NOMO-1 treated with DMSO at 0.1 percent for 48 hours (cell line): Measurements from ENCODE around the gene BCHE.
"Not testable (repeated sequence)": the region's sequence is repeated elsewhere in the genome, so short reads cannot be mapped to it uniquely, and the experiment has no call there.

Experiments used
- DNase-seq: peaks from one replicate; lab custom pipeline; 2025; ENCODE audit not compliant: unreplicated experiment; lab: John Stamatoyannopoulos, UW

BCHE gene

DNA sequence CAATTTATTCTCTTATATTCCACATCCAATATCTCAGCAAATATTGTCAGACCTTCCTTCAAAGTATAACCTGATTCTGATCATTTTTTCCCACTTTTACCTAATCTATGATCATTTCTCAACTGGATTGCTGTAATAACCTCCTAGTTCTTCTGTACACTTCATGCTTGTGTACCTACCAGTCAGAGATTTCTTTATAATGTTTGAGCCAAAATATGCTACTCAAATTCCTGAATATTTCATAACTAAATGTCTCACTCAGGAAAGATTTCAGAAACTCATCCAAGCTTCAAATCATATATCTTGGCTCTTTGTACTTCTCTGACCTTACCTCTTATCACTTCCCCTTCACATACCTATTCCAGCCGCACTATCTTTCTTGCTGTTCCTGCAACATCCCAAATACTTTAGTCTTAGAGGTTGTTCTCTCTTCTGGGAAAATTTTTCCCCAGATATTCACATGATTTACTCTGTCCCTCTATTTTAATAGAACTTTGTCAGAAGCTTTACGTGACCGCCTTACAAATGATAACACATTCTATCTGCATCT, 20.0 kb downstream of the BCHE start:
- DNase-seq = no peak

DNA sequence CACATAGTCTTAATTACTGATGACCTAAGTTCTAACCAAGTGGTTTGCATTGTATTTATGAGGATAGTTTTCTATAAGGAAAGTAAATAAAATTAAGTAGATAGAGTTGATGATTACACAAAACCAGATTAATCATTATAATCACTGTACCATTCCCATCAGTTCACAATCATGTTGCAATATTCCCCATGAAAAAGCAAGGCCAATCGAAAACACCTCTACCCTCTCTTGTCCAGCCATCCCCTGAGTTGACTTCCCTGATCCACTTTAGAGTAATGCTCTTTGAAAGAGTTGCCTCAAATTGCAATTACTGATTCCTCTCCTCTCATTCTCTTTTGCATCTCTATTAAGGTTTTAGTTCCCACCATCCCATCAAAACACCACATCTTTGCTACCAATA, 21.0 kb downstream of the BCHE start:
- DNase-seq = no peak

DNA sequence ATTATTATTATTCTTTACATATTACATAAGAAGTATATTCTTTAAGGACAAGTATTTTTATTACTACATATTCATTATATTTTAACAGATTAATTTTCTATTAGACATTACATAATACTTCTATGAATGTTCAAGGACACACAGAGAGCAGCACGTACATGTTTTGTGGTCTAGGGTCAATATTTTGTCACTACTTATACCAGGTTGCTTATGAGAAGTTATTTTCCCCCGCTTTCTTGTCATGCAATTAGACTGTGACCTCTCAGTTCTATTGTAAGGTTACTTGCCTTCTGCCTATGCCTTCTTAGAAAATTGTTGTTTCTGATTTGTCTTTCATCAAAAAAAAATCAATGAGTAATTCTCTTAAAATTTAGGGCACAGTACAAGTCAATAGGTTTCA, 21.5 kb downstream of the BCHE start:
- DNase-seq = no peak

DNA sequence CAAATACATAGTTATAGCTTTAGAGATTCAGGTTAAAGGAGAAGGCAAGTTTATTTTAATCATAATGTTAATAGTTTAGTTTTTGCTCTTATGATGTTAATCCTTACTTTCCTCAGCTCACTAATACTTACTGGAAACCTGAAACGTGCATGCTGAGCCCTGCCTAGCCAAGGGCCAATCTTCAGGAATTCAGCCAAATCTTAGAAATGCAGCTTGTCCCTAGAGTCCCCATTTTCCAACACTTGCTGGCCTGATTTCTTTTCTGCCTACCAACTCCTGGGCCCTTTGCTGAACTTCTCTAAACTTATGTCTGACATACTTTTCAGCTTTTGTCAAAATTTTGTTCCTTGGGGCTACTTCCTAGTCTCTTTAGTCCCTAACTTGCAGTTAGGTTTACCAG, 22.8 kb downstream of the BCHE start:
- DNase-seq = no peak

DNA sequence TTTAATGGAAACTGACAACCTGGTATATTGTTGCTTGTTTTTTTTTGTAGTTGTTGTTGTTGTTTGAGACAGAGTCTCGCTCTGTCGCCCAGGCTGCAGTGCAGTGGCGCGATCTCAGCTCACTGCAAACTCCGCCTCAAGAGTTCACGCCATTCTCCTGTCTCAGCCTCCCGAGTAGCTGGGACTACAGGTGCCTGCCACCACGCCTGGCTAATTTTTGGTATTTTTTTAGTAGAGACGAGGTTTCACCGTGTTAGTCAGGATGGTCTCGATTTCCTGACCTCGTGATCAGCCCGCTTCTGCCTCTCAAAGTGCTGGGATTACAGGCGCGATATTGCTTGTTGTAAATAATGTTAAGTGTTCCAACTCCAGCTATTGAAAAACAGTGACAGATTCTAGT, 29.3 kb downstream of the BCHE start:
- not testable (repeated sequence) for DNase-seq

DNA sequence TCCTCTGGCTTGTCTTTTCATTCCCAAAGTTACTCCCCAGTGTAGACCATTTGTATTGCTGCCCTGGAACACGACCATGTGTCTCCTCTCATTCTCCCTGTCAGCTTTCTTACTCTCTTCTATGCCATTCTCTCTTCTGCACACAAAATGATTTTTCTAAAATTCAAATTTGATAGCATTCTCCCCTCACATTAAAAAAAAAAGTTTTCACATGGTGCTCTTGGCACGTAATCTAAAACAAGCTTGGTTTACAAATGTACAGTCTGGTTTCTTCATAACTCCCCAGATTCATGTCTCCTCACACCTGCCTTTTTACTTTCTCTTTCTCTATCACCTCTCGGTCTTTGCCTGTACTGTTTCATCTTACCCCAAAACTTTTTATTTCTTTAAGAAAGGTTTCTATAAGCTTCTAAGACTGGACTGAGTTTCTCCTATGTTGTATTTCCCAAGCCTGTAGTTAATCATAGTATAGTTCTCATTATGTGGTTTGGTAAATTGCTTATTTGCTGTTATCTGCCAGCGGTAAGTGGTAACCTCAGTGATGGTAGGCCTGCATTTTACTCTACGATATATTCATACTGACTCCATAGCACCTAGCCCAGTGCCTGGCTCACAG, 31.2 kb downstream of the BCHE start:
- DNase-seq = peak; percentile 16

DNA sequence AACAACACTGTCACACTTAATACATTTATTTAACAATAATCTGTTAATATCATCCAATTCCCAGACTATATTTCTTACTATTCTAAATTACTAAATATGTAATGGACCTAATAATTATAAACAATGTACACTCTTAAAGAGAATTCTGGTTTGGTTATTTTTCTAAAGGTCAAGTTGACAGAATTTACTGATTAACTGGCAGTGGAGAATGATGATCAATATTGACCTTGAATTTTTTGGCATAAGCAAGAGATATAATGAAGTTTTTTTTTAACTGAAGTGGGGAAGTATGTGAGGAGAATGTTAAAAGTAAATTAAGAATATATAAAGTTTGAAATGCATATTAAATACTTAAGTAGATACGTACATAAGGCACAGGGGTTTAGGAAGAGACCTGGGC, 33.8 kb downstream of the BCHE start:
- DNase-seq = no peak

DNA sequence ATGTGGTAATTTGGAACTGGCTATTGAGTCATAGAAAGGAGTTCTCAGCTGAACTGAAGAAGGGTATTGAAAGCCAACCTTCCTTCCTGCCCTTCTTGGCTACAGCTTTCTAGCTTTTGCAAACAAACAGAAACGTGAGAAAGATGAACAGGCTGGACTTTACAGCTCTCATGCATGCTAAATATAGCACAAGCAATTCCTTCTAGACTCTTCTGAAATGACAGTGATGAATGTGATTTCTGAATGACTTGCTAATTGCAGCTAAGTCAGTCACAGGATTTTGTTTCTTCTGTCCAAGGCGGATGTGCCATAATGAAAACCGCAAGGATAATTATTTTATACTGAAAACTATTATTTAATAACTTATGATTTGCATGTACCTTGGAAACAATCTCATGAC, 36.3 kb downstream of the BCHE start:
- no peak for DNase-seq

DNA sequence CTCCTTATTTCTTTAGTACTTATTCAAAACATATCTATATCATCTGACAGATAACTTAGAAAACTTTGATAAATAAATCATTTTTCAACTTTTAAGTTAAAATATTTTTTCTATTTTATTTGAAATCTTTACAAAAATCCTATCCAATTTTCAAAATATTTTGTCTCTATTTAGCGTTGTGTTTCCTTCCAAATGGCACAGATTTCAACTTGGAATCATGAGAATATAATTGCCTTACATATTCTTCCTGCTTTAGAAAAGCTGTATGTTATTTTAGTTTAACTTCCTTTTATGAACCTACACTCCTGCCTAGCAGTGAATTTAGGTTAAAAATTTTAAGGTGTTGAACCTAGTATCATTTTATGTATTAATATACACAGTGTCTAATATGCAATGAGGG, 38.2 kb downstream of the BCHE start:
- DNase-seq = no peak

DNA sequence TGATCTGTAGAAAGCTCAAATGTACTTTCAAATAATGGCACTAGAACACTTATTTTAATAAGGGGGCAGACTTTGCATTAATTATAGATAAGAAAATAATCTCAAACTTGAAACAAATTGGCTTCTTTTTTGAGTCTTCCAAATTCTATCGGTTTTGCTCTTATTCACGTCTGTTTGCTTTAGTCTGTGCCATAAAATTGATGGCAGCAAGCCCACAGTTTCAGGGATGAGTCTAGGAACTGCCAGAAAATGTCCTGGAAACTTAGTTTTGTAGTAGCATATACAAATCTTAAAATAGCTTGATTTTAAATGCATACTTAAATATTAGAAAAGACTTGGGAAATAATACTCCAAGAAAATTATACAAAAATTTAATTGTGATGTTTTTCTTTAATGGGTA, 39.7 kb downstream of the BCHE start:
- no peak for DNase-seq

DNA sequence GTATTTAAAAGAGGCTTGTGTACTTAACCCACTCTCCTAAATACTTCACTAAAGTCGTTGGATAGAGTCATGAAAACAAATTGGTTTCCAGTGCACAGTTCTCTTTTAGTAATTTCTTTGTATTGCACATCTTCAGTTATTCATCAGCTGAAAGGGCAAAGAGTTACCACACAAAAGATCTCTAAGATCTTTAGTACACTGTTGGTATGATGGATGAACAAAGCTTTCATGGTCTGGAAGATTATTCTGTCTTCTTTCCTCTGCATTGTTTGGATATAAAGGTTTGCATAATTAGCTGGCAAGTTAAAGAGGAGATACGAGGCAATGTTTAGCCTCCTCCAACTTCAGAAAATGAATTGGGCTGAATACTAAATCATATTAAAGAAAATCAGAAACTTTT, 40.5 kb downstream of the BCHE start:
- DNase-seq = no peak

DNA sequence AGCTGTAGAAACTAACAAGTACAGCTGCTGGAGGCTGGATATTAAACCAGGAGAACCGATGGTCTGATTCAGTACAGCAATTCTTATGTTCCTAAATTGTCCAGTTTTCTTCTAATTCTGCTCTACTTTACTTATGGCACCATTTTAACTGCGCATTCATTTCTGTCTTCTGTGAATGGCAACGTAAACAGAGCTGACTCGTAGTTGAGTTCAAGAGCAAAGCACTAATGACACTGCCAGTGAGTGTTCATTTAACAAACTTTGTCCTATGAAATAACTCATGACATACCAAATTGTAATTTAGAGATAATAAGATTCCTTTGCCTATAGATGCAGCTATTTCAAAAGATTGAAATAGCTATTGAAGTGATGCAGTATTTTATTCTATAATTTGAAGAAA, 48.7 kb downstream of the BCHE start:
- DNase-seq = no peak

DNA sequence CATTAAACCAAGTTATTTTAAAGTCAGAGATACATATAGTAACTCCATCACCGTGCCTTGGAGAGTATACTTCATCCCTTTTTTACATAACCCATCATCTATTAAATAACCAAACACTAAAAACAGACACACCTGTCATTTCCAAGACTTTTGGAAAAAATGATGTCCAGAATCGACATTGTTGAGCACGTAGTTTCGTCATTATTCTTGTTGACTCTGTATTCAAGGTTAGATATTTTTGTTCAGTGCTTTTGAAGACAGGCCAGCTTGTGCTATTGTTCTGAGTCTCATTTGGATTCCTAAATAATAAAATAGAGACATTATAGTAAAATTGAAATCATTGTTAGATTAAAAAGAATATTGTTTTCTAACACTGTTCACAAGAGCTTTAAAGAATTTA, 51.2 kb downstream of the BCHE start:
- no peak for DNase-seq

DNA sequence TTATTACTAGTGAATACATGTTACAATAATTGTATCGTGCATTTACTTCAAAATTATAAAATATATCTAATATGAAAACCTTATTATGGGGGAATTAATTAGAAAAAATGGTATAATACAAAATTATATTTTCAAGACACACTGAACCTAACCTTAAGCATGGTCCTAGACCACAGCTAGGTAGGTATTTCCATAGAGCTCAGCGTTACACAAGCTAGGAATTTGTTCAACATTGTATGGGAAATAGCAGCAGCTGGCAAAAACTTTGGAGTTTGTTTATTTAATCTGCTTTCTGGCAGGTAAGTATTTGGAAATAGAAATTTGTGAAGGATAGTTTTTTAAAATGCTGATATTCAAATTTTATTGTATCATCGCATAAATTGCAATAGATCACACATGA, 52.9 kb downstream of the BCHE start:
- DNase-seq = no peak

DNA sequence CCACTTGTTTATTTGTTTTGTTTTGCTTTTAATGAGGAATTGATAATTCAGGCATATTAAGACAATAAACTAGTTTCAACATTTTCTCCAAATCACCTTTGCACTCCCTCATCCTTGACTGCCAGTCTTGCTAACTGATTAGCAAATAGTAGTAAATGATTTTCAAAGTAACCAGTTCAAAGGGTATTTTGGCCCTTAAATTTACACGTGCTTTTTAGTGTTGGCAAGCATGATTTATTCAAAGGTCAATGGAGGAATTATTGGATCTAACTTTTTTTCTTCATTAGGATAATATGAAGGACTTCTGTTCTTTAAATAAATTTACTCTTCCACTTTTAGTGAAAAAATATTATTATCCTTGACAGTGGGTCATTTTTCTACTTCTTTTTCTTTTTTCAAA, 53.8 kb downstream of the BCHE start:
- DNase-seq = no peak

DNA sequence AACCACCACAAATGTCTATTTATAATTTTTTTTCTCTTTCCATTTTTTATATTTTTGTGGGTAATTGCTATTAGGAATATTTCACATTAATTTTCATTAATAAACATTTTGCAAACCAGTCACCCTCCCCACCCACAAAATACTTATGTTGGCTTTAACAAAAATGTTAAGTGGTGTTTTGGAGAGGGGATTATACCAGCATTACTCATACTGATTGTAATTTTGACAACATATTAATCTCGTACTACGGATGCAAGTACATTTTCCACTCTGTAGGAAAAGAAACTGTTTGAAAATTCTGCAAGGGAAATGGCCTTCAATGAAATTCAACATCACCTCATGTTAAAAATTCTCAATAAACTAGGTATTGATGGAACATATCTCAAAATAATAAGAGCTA, 58.3 kb downstream of the BCHE start:
- no peak for DNase-seq

DNA sequence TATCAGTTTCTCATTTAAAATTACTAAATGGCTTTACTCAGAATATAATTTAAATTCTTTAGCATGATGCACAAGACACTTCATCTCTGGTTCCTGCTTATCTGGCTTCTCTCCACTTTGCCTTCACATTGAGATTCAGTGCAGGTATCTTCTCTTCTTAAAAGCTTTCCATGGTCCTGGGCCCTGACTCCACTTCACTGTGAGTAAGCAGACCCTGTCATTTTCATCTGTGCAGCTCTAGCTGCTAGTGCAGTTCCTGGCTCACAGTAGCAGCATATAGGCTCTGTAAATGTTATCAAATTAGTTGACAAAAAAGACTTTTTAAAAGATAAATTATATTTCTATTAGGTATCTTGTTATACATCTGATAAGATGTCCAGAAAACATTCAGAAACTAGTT, 58.8 kb downstream of the BCHE start:
- DNase-seq = no peak

DNA sequence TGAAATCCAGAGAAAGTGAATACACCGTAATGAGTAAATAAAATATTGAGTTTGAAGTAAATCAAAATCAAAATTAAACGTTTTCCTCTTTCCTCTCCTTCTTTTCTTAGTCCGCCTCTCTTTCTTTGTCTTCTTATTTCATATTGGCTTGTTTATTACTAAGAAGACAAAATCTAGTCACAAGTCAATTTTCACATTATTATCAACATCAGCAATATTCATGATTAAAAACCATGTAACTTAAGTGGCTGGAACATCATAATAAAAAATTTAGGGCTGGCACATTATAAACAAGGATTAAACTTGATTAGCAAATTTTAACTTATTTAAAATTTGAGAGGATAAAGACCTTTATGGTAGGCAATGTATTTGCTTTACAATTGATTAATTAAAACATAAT, 61.4 kb downstream of the BCHE start:
- DNase-seq = no peak

DNA sequence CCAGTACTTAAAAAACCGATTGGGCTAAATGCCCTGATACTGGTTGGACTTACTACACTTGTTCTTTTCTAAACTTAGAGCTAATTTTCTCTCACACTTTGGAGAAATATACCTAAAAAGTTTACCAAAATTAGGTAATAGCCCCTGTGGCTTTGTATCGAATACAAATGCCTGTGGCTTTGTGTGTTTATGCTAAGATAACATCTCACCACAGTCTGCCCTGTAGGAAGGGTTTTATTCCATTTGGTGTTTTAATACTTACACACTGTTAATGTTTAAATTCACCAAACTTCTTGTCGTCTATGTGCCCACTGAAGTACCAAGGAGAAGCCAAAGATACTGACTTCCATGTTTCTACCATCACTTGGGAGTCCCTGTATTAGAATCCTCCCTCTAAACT, 66.4 kb downstream of the BCHE start:
- no peak for DNase-seq

DNA sequence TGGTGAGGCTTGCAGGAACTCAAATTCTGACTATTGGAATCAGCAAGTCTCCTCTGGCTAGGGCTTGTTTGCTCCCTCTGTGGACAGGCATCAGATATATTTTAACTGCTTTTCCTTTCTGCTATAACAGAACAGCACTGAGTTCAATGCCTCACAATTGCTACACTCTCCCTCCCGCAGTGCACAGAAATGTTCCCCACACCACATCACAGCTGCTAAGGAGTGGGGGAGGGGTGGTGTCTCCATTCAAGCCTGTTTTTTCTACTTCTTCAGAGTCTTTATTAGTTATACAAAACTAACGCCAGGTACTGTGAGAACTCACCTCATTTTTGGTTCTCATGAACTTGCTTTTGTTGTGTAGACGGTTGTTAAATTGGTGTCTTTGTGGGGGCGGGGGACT, 68.5 kb downstream of the BCHE start:
- DNase-seq = no peak

DNA sequence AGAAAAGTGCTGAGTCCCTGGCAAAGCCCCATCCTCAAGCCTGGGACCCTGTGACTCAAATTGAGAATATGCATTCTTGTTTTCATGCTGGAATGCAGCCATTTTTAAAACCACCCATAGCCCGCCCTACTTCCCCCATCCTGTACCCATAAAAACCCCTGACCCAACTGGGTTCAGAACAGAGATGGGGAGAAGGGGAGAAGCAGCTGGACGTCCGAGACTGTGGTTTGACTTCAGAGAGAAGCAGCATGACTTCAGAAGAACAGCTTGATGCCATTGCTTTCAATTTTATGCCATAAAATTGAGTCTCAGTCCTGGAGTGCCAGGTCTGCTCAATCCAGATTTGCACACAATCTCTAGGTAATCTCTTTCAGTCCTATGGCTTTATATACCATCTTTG, 78.2 kb downstream of the BCHE start:
- DNase-seq = no peak

DNA sequence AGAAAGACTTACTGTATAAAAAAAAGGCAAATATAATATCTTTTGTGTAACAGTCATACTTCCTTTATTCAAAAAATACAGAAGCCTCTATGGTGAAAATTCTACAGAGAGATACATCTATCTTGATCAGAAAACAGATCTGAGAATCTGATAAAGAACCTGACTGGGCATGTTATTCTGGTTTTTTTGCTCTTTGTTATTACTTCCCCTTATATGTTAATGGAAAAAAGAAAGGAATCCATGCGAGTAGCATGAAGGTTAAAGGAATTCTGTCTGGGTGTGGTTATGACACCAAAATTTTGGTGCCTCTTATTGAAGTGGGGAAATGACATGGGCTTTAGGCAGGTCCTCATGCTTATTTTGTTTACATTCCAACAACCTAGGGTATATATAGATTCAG, 81.7 kb downstream of the BCHE start:
- no peak for DNase-seq

DNA sequence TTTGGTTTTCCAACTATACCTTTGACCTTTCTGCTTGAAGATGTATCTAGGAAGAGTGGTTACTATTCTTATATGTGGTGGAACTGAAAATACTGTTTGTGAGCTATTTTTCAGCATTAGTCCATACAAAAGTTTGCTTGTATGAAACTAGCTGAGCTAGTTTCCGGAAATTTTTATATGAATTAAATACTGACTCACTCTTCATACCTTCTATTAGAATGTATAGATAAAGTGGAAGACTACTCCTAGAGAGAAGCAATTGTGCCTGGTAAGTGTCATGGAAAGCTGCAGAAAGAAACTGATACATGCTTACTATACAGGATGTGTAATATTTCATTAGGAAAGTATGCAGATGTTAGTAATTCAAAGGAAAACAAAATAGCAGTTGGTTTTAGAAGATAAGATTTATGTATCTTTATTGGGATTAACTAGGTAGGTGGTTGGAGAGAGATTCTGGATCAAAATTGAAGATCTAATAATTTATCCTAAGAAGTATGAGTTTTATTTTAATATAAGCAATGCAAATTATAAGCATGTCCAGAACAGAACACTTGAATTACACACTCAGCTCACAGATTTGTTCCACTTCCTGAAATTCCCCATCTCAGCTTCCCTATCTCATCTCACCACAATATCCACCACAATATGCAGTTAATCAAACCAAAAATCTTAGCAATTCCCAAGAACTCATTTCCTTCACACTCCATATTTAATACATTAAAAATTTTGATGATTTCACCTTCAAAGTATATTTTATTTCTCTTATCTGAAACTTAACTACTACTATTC, 82.8 kb downstream of the BCHE start:
- DNase-seq = peak; percentile 1
